ENCODE data around the gene SLC9A6.

SLC9A6 gene

DNA sequence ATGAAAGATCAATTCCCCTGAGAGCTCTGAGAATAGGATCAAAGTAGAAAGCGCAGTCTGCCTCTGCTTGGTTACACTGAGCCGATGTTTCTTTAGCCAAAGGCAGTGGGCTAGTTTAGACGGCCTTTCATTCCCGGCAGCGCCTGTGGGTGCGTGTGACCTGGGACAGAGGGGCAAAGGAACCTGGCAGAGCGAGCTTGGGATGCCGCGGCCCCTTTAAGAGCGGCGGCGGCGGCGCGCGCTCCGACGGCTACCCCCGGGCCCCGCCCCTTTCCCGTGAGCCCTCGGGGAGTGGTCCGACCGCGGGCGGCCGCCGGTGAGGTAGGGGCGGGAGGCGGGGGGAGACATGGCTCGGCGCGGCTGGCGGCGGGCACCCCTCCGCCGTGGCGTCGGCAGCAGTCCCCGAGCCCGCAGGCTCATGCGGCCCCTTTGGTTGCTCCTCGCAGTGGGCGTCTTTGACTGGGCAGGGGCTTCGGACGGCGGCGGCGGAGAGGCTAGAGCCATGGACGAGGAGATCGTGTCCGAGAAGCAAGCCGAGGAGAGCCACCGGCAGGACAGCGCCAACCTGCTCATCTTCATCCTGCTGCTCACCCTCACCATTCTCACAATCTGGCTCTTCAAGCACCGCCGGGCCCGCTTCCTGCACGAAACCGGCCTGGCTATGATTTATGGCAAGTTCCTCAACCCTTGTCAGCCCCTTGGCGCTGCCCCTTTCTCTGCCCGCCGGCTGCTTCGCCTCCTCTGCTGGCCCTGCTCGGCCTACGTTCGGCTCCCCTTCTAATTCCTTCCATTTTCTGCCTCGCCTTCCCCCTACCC lies at the start of gene SLC9A6:
Gene SLC9A6, plus strand, starts transcription at position 279 of the 816 bp plus-strand sequence. Its CDS starts 224 bp downstream, at position 503.
- no peak for TF ChIP-seq CTCF (conservative IDR thresholded peaks at IDR 0.05; ENCODE audit: low read length)
- DNase-seq (ENCODE audit: low read depth) = peak; percentile 35
- H3K4me3 ChIP-seq (ENCODE audit: low read length) = peak within 1 kb of the TSS; percentile 79

- TF ChIP-seq CTCF (conservative IDR thresholded peaks at IDR 0.05; ENCODE audit: low read length) = no peak
- H3K4me3 ChIP-seq (ENCODE audit: low read length) = no peak overlapping the region
- no peak for DNase-seq (ENCODE audit: low read depth)
Observed at GRCh38 chrX:135944486-135944885, 40.7 kb upstream of the SLC9A6 start.

GRCh38 chrX:135951291-135951690 lies 33.9 kb upstream of the SLC9A6 start:
- no peak overlapping the region for H3K4me3 ChIP-seq (ENCODE audit: low read length)
- no peak for TF ChIP-seq CTCF (conservative IDR thresholded peaks at IDR 0.05; ENCODE audit: low read length)
- DNase-seq (ENCODE audit: low read depth) = no peak

GRCh38 chrX:135973025-135973547 lies 12.1 kb upstream of the SLC9A6 start:
- peak overlapping the region; percentile 80 for H3K4me3 ChIP-seq (ENCODE audit: low read length)
- peak; percentile 24 for TF ChIP-seq CTCF (conservative IDR thresholded peaks at IDR 0.05; ENCODE audit: low read length)
- DNase-seq (ENCODE audit: low read depth) = peak; percentile 25

DNA sequence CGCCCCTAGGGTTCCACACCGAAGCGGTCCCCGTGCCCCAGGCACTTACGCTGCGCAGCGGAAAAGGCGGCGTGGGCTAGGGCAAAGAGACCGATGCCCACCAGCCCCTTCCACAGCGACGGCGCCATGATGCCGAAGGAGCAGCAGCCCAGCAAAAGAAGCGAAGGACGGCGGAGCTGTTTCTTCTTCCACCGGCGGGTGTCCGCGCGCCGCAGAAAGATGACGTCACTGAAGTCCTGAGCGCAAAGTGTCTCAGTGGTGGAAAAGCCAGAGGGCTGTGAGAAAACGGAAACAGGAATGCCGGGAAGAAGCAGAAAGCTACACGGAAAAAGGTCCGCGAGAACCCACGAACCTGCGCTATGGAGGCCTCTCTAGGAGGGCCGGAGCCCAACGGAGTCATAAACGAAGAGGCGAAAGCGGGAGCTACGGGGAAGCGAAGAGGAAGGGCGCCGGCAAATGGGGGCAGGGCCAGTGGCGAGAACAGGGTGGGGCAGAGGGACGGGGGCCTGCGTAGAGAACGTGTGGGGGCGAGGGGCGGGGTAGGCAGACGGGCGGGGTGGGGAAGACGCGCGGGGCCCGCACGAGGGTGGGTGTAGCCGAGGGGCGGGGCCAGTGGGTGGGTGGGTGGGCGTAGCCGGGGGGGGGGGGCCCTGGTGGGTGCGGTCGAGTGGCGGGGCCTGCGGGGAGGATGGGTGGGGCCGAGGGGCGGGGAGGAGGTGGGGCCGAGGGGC lies 11.5 kb upstream of the SLC9A6 start, which contains the start of gene MMGT1:
Gene MMGT1, minus strand, starts transcription at position 441 of the 731 bp plus-strand sequence. Its CDS starts 313 bp downstream, at position 128.
- no peak for TF ChIP-seq CTCF (conservative IDR thresholded peaks at IDR 0.05; ENCODE audit: low read length)
- peak within 1 kb of the TSS; percentile 80 for H3K4me3 ChIP-seq (ENCODE audit: low read length)
- peak; percentile 82 for DNase-seq (ENCODE audit: low read depth)

DNA sequence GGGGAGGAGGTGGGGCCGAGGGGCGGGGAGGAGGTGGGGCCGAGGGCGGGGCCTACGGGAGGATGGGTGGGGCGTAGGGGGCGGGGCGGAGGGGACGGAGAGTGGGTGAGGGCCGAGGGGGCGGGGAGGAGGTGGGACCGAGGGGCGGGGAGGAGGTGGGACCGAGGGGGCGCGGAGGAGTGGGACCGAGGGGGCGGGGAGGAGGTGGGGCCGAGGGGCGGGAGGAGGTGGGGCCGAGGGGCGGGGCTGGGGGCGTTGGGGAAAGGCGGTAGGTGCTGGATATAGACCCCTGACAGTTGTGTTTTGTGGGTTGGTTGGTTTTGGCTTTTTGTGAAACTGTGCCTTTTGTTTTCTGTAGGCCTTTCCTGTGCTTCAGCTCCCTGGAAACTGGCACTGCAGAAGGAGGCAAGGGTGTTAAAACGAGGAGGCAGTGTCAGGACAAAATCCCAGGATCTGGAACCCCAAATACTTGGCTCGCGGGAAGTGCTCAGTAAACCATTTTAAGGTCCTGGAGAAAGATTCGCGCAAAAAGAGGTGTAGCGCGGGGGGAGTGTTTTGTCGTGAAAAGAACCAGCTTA lies 10.9 kb upstream of the SLC9A6 start:
- H3K4me3 ChIP-seq (ENCODE audit: low read length) = peak overlapping the region; percentile 56
- DNase-seq (ENCODE audit: low read depth) = peak; percentile 57
- TF ChIP-seq CTCF (conservative IDR thresholded peaks at IDR 0.05; ENCODE audit: low read length) = no peak
